CD4-positive, alpha-beta T cell (primary cell): ENCODE measurements around the gene NFU1. TPM values are rescaled to one million over a fixed set of nuclear protein-coding genes. Genes with fewer than 3 reads are reported as not detected.
"Not testable (repeated sequence)": the region's sequence is repeated elsewhere in the genome, so short reads cannot be mapped to it uniquely, and the experiment has no call there.

Experiments
- ATAC-seq: fragments of 200-7000 bp; cut with Tn5 transposase; one replicate; pipeline ENCODE4 v1.10.0; 2022; ENCODE audit warnings: mild to moderate bottlenecking; ENCODE audit not compliant: poor library complexity
- CTCF ChIA-PET: fragments of 350-600 bp; sonication (Branson Sonifier 250); formaldehyde crosslinking; loops from one replicate; lab custom pipeline; 2021; ENCODE audit warnings: antibody characterized with exemption, inconsistent platforms; lab: Charles Lee
- POLR2A ChIA-PET: fragments of 350-600 bp; sonication (Branson Sonifier 250); formaldehyde crosslinking; loops from one replicate; lab custom pipeline; 2021; ENCODE audit warnings: antibody characterized with exemption, inconsistent platforms; lab: Charles Lee
- DNase-seq, 14 experiments: peaks; one replicate each; pipeline ENCODE4 v3.0.0-alpha.2; 2013 to 2020; ENCODE audit warnings: mixed read lengths in 2 of 14
- H3K27ac ChIP-seq, 2 donors: one replicate each; pipeline versions ENCODE4 v1.5.1 to v1.7.0; 2013; ENCODE audit warnings: low read length in 2 of 2, low read depth in 1 of 2, mild to moderate bottlenecking in 1 of 2
- H3K27me3 ChIP-seq, 2 experiments: 1 replicate in 1 of 2; 2 replicates in 1 of 2; pipeline versions ENCODE4 v1.6.1 to v1.7.0; 2013; ENCODE audit warnings: low read length in 2 of 2, control low read depth in 1 of 2, mild to moderate bottlenecking in 1 of 2, moderate library complexity in 1 of 2; ENCODE audit not compliant: insufficient read depth in 2 of 2, control insufficient read depth in 1 of 2
- H3K36me3 ChIP-seq: one replicate; pipeline ENCODE4 v1.6.1; 2013; ENCODE audit warnings: low read length, control low read depth; ENCODE audit not compliant: insufficient read depth
- H3K4me1 ChIP-seq: one replicate; pipeline ENCODE4 v1.6.1; 2013; ENCODE audit warnings: low read length, control low read depth; ENCODE audit not compliant: insufficient read depth
- H3K4me3 ChIP-seq: one replicate; pipeline ENCODE4 v1.5.1; 2013; ENCODE audit warnings: mild to moderate bottlenecking, low read length, moderate library complexity
- H3K9me3 ChIP-seq, 2 experiments: 1 replicate in 1 of 2; 2 replicates in 1 of 2; pipeline versions ENCODE4 v1.6.1 to v1.7.0; 2013; ENCODE audit warnings: low read length in 2 of 2, mild to moderate bottlenecking in 2 of 2, control low read depth in 1 of 2, moderate library complexity in 1 of 2; ENCODE audit not compliant: control insufficient read depth in 1 of 2, insufficient read depth in 1 of 2
- H3K27ac Mint-ChIP-seq: one replicate; pipeline ENCODE4 v1.8.0; 2020; ENCODE audit warnings: mixed read lengths
- H3K27me3 Mint-ChIP-seq: one replicate; pipeline ENCODE4 v1.8.0; 2021; ENCODE audit warnings: mixed read lengths
- H3K36me3 Mint-ChIP-seq: one replicate; pipeline ENCODE4 v1.8.0; 2021; ENCODE audit warnings: low read depth, mixed read lengths
- H3K4me1 Mint-ChIP-seq: one replicate; pipeline ENCODE4 v1.8.0; 2021; ENCODE audit warnings: low read depth, mixed read lengths
- H3K4me3 Mint-ChIP-seq: one replicate; pipeline ENCODE4 v1.8.0; 2020; ENCODE audit warnings: mild to moderate bottlenecking, mixed read lengths
- H3K9me3 Mint-ChIP-seq: one replicate; pipeline ENCODE4 v1.8.0; 2020; ENCODE audit warnings: mixed read lengths
- CTCF ChIP-seq: fragments of 200-600 bp; IDR thresholded peaks from one replicate; pipeline ENCODE4 v1.8.0; 2022; ENCODE audit warnings: antibody characterized with exemption, mild to moderate bottlenecking
- intact Hi-C, 2 experiments: fragments of 100-400 bp; cut with DNase I in 1 of 2; cut with micrococcal nuclease in 1 of 2; formaldehyde crosslinking; loops; one replicate each; pipeline versions ENCODE4 v1.15.1 to v1.9.0; 2023 to 2025; cut with DNase I, micrococcal nuclease
- total RNA-seq, 174 experiments: library from RNA in 2 of 174; stranded (reverse) in 2 of 174; gene quantifications; one replicate each; pipeline ENCODE4 v1.2.3 and lab custom pipeline; 2021 to 2026

NFU1 gene
- total RNA-seq, 2 experiments from 2014 or later, result 18.5 to 22.2 TPM

- H3K27me3 ChIP-seq, result no peaks in the 10 kb centered on the region
- no peaks in the 10 kb centered on the region for H3K9me3 ChIP-seq
- no peaks in the 10 kb centered on the region for H3K36me3 ChIP-seq
- no peak overlapping the region for H3K27ac Mint-ChIP-seq
- DNase-seq (no peak), ATAC-seq (no peak)
- peaks cover 3% of the 10 kb centered on the region for H3K36me3 Mint-ChIP-seq
- ChIA-PET POLR2A (interaction anchor here (1.3 kb wide), 1 partner anchor 15 kb away, joined by 8 read pairs; the partner anchor contains the start of gene NFU1), CTCF (interaction anchor here (0.6 kb wide), 1 partner anchor 196 kb away, joined by 4 read pairs; no protein-coding TSS in a partner anchor)
- H3K9me3 Mint-ChIP-seq, result no peaks in the 10 kb centered on the region
- no peaks in the 10 kb centered on the region for H3K4me1 ChIP-seq
- no peak for TF ChIP-seq CTCF
- intact Hi-C loops, result no loop called here
- peaks cover 19% of the 10 kb centered on the region for H3K4me1 Mint-ChIP-seq
- no peak overlapping the region for H3K4me3 Mint-ChIP-seq
- H3K27ac ChIP-seq, result no peak overlapping the region
- H3K27me3 Mint-ChIP-seq, result no peaks in the 10 kb centered on the region
- H3K4me3 ChIP-seq, result no peak overlapping the region
Observed at GRCh38 chr2:69452687-69453086, 15.5 kb upstream of the NFU1 start.

GRCh38 chr2:69450735-69451416 is 13.6 kb upstream of the NFU1 start:
- no peak for DNase-seq
- Mint-ChIP-seq H3K27ac (no peak overlapping the region), H3K27me3 (no peaks in the 10 kb centered on the region), H3K4me3 (no peak overlapping the region), H3K4me1 (peaks cover 14% of the 10 kb centered on the region), H3K9me3 (no peaks in the 10 kb centered on the region), H3K36me3 (peaks cover 11% of the 10 kb centered on the region)
- ATAC-seq, result no peak
- no peaks in the 10 kb centered on the region for H3K9me3 ChIP-seq
- H3K36me3 ChIP-seq, result no peaks in the 10 kb centered on the region
- H3K4me3 ChIP-seq, result no peak overlapping the region
- H3K4me1 ChIP-seq, result no peaks in the 10 kb centered on the region
- no peaks in the 10 kb centered on the region for H3K27me3 ChIP-seq
- ChIA-PET CTCF (no interaction called here), POLR2A (no interaction called here)
- no peak for TF ChIP-seq CTCF
- H3K27ac ChIP-seq, result no peak overlapping the region
- intact Hi-C loops, result no loop called here

- ChIA-PET CTCF (no interaction called here), POLR2A (no interaction called here)
- DNase-seq (no peak), ATAC-seq (no peak)
- Histone ChIP-seq H3K9me3 (no peaks in the 10 kb centered on the region), H3K4me3 (no peak overlapping the region), H3K36me3 (no peaks in the 10 kb centered on the region), H3K27me3 (no peaks in the 10 kb centered on the region), H3K4me1 (no peaks in the 10 kb centered on the region), H3K27ac (no peak overlapping the region)
- no peaks in the 10 kb centered on the region for H3K27me3 Mint-ChIP-seq
- H3K36me3 Mint-ChIP-seq, result peaks cover 11% of the 10 kb centered on the region
- no peak overlapping the region for H3K27ac Mint-ChIP-seq
- TF ChIP-seq CTCF, result no peak
- intact Hi-C loops, result loop anchor here in 1 of 2 experiments (10.0 kb wide), 1 partner anchor 365 kb away; no protein-coding TSS in a partner anchor
- H3K4me1 Mint-ChIP-seq, result peaks cover 8% of the 10 kb centered on the region
- no peak overlapping the region for H3K4me3 Mint-ChIP-seq
- H3K9me3 Mint-ChIP-seq, result no peaks in the 10 kb centered on the region
Observed at GRCh38 chr2:69449906-69450305, 12.7 kb upstream of the NFU1 start.

GRCh38 chr2:69443673-69444072 is 6.4 kb upstream of the NFU1 start:
- H3K4me3 Mint-ChIP-seq, H3K27ac Mint-ChIP-seq, H3K27me3 ChIP-seq, H3K4me1 ChIP-seq, POLR2A ChIA-PET, CTCF ChIA-PET, H3K4me1 Mint-ChIP-seq, H3K27me3 Mint-ChIP-seq, DNase-seq, ATAC-seq, H3K9me3 ChIP-seq, H3K27ac ChIP-seq, H3K4me3 ChIP-seq, H3K36me3 ChIP-seq, H3K9me3 Mint-ChIP-seq: not testable (repeated sequence)
- peaks cover 29% of the 10 kb centered on the region for H3K36me3 Mint-ChIP-seq
- intact Hi-C loops, result loop anchor here in 1 of 2 experiments (5.0 to 10.0 kb wide), 2 partner anchors 164 to 371 kb away; no protein-coding TSS in a partner anchor

GRCh38 chr2:69439499-69439898 is 2.3 kb upstream of the NFU1 start:
- DNase-seq, result peak in 2 of 14 experiments; percentile 13 to 23
- H3K27ac ChIP-seq, H3K36me3 ChIP-seq, CTCF ChIA-PET, H3K4me3 ChIP-seq, H3K9me3 ChIP-seq, ATAC-seq, H3K27me3 Mint-ChIP-seq, H3K27me3 ChIP-seq, H3K9me3 Mint-ChIP-seq: not testable (repeated sequence)
- Mint-ChIP-seq H3K27ac (peak overlapping the region; percentile 99), H3K4me3 (peak overlapping the region; percentile 79), H3K4me1 (peaks cover 42% of the 10 kb centered on the region), H3K36me3 (peaks cover 36% of the 10 kb centered on the region)
- peaks cover 19% of the 10 kb centered on the region for H3K4me1 ChIP-seq
- POLR2A ChIA-PET, result interaction anchor here (1.6 kb wide), 1 partner anchor 18 kb away, joined by 4 read pairs; no protein-coding TSS in a partner anchor
- intact Hi-C loops, result loop anchor here (5.0 kb wide), 3 partner anchors 133 to 273 kb away; partner anchors contain the start of gene AAK1 (in 1 of the 2)
